GM21619 (cell line): Measurements from ENCODE around the gene KCNH8.

Source experiments
- ATAC-seq: cut with Tn5 transposase; IDR thresholded peaks from one replicate; pipeline ENCODE4 v1.9.1; 2021; ENCODE audit not compliant: unreplicated experiment

KCNH8 gene

GRCh38 chr3:19357947-19358346 lies 209.6 kb downstream of the KCNH8 start:
- ATAC-seq = no peak

DNA sequence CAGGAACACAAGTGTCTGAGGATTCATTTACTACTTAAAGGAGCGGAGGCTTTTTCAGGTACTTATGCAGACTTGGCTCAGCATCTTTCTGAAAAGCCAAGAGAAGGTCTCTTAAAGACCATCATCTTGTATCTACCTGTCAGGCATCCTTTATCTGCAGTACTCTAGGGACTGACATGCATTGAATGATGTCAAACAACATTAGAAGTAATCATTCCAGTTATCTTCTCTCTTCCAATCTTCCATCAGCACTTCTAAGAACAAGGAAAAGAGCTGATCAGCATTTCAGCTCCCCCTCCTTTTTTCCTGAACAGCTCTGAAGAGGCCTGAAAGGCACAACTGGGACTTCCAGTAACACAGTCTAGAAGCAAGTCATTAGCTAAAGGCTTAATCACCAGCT lies 214.8 kb downstream of the KCNH8 start:
- no peak for ATAC-seq

DNA sequence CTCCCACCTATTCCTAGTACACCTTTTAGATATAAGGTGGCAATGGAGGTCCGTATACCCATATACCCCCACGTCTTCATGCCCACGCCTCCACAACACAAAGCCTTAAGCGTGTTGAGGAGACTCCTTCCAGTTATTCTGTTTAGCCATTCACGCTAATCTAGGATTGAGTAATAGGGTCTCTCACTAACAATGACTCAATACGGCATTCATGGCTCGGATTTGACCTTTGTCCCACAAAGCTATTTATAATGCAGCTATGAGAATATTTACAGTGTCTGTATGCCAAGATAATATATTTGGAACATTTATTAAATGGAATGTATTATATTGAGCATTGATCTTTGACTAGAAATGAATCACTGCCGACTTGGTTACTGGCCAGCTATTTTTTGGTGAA lies 215.8 kb downstream of the KCNH8 start:
- ATAC-seq = no peak

DNA sequence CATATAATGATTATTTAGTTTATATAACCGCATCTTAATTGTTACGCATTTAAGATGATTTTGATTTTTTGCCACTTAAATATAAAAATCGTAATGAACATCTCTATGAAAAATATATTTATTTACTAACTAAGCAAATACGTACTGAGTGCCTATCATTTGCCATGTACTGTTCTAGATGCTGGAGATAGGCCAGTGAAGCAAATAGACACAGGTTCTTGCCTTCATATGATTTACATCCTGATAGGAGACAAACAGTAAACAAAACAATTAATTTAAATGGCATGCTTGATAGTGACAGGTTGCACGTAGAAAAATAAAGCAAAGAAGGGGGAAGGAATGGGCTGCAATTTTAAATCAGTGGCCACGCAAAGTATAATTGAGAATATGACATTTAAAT lies 217.2 kb downstream of the KCNH8 start:
- ATAC-seq = no peak

DNA sequence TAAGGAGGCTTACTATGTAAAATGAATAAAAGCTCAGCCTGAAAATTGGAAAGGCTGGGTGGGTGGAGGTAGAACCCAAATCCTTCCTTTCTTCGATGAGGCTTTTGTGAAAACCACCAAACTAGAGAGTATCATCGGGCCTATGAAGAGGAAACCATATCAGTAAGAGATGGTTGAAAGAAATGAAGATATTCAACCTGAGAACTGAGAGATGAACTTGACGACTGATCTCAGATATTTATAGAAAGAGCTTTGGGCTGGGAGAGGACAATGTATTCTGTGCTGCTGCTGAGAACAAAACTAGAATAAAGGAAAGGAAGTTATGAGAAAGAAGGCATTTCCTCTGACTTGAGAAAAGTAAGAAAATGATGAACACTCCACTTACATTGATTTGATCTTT lies 236.6 kb downstream of the KCNH8 start:
- ATAC-seq = no peak

DNA sequence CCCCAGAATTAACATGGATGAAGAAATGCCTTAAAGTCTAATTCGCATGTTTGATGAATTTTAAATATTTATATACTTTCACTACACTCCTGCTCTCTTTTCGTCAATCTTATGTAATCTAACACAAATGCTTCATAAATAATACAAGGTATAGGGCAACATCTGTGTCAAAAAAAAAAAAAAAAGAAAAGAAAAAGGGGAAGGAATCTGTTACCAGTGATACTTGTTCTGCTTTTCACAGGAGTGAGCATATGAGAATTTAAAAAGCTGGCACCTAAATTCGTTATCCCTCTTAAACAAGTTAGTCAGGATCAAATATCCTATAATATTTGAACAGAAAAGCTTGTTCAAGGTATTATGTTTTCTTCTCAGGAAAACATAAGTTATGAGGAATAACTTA lies 243.8 kb downstream of the KCNH8 start:
- no peak for ATAC-seq

GRCh38 chr3:19394946-19395345 lies 246.6 kb downstream of the KCNH8 start:
- no peak for ATAC-seq

DNA sequence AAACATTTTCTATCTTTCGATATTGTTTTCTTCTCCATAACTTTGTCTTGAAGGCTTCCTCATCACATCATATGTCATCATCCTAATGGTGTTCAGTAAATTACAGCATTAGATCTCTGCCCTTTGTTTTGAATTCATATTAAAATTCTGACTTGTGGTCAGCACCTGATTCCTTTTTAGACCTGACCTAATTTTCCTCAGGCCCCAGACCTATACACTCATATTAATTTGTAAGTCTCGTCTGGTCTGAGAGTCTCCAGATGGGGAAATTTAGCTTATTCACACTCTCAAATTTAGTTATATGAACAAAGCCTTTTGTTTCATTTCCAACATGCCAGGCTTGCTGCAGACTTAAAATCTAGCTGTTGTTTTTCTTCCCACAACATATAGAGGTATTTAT lies 248.4 kb downstream of the KCNH8 start:
- ATAC-seq = no peak

GRCh38 chr3:19399356-19399755 lies 251.0 kb downstream of the KCNH8 start:
- ATAC-seq = no peak

GRCh38 chr3:19399836-19400235 lies 251.5 kb downstream of the KCNH8 start:
- ATAC-seq = no peak

DNA sequence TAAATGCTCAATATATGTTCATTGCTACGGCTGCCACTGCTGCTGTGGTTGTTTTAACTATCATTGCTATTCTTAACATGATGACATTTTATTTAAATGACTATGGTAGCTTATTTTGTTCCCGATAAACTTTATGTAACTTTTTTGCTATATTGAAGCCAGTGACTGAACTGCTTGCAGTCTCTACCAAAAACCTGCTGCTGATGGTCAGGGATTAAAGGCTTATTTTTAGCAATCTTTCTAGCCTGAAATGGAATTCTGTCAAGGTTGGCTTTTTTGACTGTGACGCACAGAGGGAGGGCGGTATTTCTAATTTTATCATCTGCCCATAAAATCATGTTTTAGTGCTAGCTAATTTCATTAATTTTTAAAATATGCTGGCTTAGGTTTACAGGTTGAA lies 271.8 kb downstream of the KCNH8 start:
- ATAC-seq = no peak

- no peak for ATAC-seq
Measured at GRCh38 chr3:19425825-19426224, 277.5 kb downstream of the KCNH8 start.

DNA sequence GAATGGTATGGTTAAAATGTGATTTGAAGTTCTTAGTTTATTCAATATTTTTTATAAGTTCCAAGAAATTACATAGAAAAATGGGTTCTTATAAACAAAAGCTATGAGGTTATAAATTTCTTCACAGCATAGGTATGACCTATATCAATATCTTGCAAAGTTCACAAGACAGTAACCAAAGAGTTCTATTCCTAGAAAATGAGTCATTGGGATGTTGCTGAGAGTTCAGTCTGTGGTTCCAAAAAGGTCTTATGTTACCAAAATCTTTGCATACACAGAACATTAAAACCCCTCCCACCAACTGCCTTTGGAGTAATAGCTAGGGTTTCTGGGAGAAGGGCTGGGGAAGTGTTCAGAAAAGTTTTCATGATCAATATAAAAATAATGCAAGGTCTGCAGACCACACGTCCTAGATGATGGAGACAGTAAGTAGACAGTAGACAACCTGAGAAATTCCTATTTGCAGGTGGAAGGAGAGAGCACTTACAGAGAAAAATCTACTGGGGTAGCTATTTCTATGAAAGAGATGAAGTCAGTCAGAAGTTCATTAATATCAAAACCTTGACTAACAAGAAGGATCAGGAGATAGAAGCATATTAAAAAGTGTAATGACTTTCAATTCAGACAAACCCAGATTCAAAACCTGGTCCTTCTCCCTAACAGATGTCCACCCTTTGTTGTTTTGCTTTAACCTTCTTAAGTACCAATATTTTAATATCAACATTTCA lies 279.3 kb downstream of the KCNH8 start:
- ATAC-seq = no peak

GRCh38 chr3:19428729-19429128 lies 280.4 kb downstream of the KCNH8 start:
- no peak for ATAC-seq

DNA sequence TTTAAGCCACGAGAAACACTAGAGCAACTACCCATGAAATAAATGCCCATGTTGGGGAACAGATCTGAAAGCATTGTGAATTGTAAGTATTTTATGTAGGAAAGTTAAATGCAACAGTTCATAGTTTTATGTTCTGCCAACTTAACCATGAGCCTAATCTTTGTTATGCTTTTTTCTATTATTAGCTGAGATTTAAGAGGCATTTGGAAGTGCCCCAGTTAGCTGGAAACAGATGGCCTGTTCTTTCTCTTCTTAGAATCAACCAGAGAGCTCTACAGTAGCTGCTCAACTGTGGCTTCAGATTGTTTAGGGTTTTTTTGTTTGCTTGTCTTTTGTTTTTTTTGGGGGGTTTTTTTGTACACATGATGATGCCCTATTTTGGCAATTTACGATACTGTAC lies 284.4 kb downstream of the KCNH8 start:
- no peak for ATAC-seq

GRCh38 chr3:19436746-19437145 lies 288.4 kb downstream of the KCNH8 start:
- ATAC-seq = no peak

DNA sequence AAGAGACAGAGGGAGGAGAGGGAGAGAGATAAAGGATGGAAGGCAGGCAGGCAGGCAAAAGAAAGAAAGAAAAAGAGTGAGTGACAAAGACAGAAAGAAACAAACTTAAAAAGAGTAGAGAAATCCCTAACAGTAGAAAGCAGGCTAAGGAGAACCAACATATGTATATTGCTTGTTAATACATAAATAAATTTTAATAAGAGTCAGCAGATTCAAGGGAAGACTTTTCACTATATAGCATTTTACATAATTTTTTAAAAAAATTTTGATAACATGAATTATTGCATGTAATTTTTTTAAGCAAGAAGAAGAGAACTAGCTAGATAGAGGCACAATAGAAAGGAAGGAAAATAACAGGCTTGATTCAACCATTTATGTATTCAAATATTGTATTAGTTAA lies 291.6 kb downstream of the KCNH8 start:
- no peak for ATAC-seq

- ATAC-seq = no peak
Measured at GRCh38 chr3:19446138-19446537, 297.8 kb downstream of the KCNH8 start.

DNA sequence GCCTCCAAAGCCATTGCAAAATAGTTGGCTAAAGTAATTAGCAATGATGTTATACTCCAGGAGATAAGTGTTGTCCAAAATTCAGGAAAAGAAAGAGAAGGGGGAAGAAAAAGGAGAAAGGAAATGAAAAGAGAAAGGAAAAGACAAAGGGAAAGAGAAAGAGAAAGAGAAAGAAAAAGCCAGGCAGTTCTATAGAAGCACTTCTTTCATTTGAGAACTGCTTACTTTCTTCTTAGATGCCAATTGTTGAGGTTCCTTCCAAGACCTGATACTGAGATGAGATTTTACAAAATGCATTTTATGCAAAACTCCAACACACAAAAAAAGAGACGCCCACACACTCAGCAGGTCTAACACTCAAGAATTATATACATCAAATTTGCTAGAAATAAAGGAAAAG lies 298.4 kb downstream of the KCNH8 start:
- no peak for ATAC-seq

DNA sequence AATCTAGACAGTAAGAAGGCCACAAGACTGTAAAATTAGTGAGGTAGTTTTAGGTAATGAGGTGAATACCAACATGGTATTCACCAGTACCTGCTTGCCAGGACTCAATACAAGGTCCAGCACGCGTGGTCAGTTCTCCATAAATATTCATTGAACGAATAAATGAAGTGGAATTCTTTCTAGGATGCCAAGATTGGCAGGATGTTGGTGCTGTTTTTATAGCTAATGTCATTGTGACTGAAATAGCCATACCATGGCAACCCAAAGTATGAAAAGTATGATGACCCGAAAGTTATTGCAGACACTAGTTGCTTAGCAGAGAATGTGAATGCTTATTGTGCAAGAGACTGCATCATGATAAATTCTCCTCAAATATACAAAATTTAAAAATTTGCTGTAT lies 307.2 kb downstream of the KCNH8 start:
- ATAC-seq = no peak

DNA sequence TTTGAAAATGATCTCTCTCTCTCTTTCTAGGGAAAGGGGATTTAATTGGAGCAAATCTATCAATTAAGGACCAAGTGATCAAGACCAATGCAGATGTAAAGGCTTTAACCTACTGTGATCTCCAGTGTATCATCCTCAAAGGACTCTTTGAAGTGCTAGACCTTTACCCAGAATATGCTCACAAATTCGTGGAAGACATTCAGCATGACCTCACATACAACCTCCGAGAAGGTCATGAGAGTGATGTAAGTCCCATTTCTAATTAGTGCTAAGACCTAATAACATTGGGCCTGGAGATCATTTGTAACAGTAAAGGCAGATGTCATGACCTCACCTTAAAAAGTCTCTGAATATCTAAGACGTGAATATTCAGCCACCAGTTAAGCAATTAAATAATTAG lies 308.4 kb downstream of the KCNH8 start:
- no peak for ATAC-seq

DNA sequence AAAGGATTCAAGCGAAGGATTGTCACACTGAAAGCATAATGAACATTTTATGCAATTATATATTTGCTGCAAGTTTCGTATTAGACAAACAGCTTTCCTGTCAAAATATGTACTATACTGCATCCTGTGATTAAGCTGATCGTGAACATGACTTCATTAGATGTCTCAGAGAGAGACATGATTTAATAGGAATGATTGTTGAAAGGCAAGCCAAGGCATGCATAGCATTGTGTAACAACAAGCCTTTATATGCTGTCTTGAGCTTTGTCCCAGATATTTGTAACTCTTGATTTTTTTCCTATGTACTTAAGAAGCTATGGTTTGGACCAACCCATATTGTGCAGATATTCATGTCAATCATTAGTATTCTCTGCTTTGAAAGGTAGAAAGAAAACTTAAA lies 309.1 kb downstream of the KCNH8 start:
- no peak for ATAC-seq

DNA sequence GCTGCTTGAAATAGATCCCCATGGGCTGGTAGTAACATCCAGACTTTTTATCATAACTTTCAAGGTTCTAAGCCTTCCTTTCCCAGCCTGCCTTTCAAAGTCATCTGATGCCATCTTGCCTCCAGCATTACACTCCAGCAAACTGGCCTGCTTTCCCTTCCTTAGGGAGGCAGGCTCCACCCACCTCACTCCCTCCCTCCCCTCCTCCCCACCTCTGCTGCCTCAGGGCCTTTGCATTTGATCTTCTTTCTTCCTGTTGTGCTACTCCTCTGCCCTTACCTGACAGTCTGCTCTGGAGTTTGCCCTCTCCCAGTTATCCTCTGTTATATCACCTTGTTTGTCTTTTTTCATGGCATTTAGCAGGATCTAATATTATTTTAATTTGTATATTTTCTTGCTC lies 319.5 kb downstream of the KCNH8 start:
- ATAC-seq = no peak
